ENCODE results near the gene EFCAB8.
"Not testable (repeated sequence)": the region's sequence is repeated elsewhere in the genome, so short reads cannot be mapped to it uniquely, and the experiment has no call there.

The EFCAB8 gene

GRCh38 chr20:32914031-32914430, 55.3 kb downstream of the EFCAB8 start:
- no peak for DNase-seq

GRCh38 chr20:32917191-32917950, 58.6 kb downstream of the EFCAB8 start:
- DNase-seq: no peak

- DNase-seq: no peak
These were observed 59.6 kb downstream of the EFCAB8 start for GRCh38 chr20:32918296-32918695.

- DNase-seq: no peak
These were observed 60.0 kb downstream of the EFCAB8 start for GRCh38 chr20:32918751-32919150.

GRCh38 chr20:32920066-32920465, 61.3 kb downstream of the EFCAB8 start:
- no peak for DNase-seq

- DNase-seq: no peak
These were observed 62.0 kb downstream of the EFCAB8 start for GRCh38 chr20:32920530-32921298.

- DNase-seq: no peak
These were observed 63.7 kb downstream of the EFCAB8 start for GRCh38 chr20:32922466-32922865.

- no peak for DNase-seq
These were observed 66.1 kb downstream of the EFCAB8 start for GRCh38 chr20:32924781-32925180.

- no peak for DNase-seq
These were observed 66.9 kb downstream of the EFCAB8 start for GRCh38 chr20:32925481-32926196.

- no peak for DNase-seq
These were observed 70.4 kb downstream of the EFCAB8 start for GRCh38 chr20:32929162-32929561.

- no peak for DNase-seq
These were observed 71.5 kb downstream of the EFCAB8 start for GRCh38 chr20:32930181-32930580.

GRCh38 chr20:32930701-32931100, 72.0 kb downstream of the EFCAB8 start:
- no peak for DNase-seq

- DNase-seq: no peak
These were observed 75.9 kb downstream of the EFCAB8 start for GRCh38 chr20:32934580-32934979.

GRCh38 chr20:32941155-32941885, 82.6 kb downstream of the EFCAB8 start:
- no peak for DNase-seq

GRCh38 chr20:32943490-32944052, 84.8 kb downstream of the EFCAB8 start:
- no peak for DNase-seq

- peak; percentile 61 for DNase-seq
These were observed 87.0 kb downstream of the EFCAB8 start for GRCh38 chr20:32945710-32946221.

- DNase-seq: no peak
These were observed 87.9 kb downstream of the EFCAB8 start for GRCh38 chr20:32946629-32947028.

- DNase-seq: not testable (repeated sequence)
These were observed 91.8 kb downstream of the EFCAB8 start for GRCh38 chr20:32950539-32950938.

- DNase-seq: no peak
These were observed 98.7 kb downstream of the EFCAB8 start for GRCh38 chr20:32957459-32957858.

- no peak for DNase-seq
These were observed 99.9 kb downstream of the EFCAB8 start for GRCh38 chr20:32958574-32958973.

GRCh38 chr20:32959351-32960221, 100.9 kb downstream of the EFCAB8 start:
- no peak for DNase-seq

GRCh38 chr20:32960222-32960518, 101.4 kb downstream of the EFCAB8 start:
- no peak for DNase-seq
